Heart right ventricle (tissue), 16 donors: ENCODE results near the gene ERGIC1. TPM values are rescaled to one million over a fixed set of nuclear protein-coding genes. Genes with fewer than 3 reads are reported as not detected.

ENCODE experiments used
- ATAC-seq, 8 donors: fragments of 200-7000 bp; cut with Tn5 transposase; one replicate each; pipeline ENCODE4 v1.9.1; 2020; ENCODE audit warnings: mild to moderate bottlenecking in 8 of 8, moderate library complexity in 8 of 8, moderate number of reproducible peaks in 1 of 8
- DNase-seq, 2 donors: peaks; one replicate each; pipeline ENCODE4 v3.0.0-alpha.2; 2020
- H3K27ac ChIP-seq, 10 donors: fragments of 200-600 bp; sonication (generic) in 2 of 10; one replicate each; pipeline versions ENCODE4 v1.5.0 to v1.8.0; 2020 to 2022; ENCODE audit warnings: mild to moderate bottlenecking in 3 of 10
- H3K27me3 ChIP-seq, 7 donors: fragments of 200-600 bp; one replicate each; pipeline ENCODE4 v1.8.0; 2021 to 2022; ENCODE audit warnings: mild to moderate bottlenecking in 2 of 7
- H3K36me3 ChIP-seq, 9 donors: fragments of 200-600 bp; sonication (generic) in 1 of 9; one replicate each; pipeline versions ENCODE4 v1.5.0 to v1.8.0; 2020 to 2022; ENCODE audit warnings: mild to moderate bottlenecking in 2 of 9
- H3K4me1 ChIP-seq, 9 donors: fragments of 200-600 bp; sonication (generic) in 1 of 9; one replicate each; pipeline versions ENCODE4 v1.5.0 to v1.8.0; 2020 to 2022; ENCODE audit warnings: mild to moderate bottlenecking in 4 of 9
- H3K4me3 ChIP-seq, 10 donors: fragments of 200-600 bp; sonication (generic) in 2 of 10; one replicate each; pipeline versions ENCODE4 v1.5.0 to v1.8.0; 2020 to 2022; ENCODE audit warnings: mild to moderate bottlenecking in 7 of 10, moderate library complexity in 2 of 10
- H3K9me3 ChIP-seq, 11 donors: fragments of 200-600 bp in 10 of 11; sonication (generic) in 2 of 11; one replicate each; pipeline versions ENCODE4 v1.5.0 to v1.8.0; 2013 to 2022; ENCODE audit warnings: mild to moderate bottlenecking in 2 of 11, control low read depth in 1 of 11, moderate library complexity in 1 of 11
- WGBS, 2 donors: extraction: QIAGEN DNeasy Blood & Tissue Kit; methylation state at CpG; one replicate each; pipeline ENCODE4 v1.1.7; 2013; ENCODE audit warnings: inconsistent platforms in 1 of 2; 5-methylcytosine and 5-hydroxymethylcytosine counted together
- intact Hi-C, 10 donors: fragments of 100-400 bp; cut with DNase I; formaldehyde crosslinking; loops; one replicate each; pipeline versions ENCODE4 v1.11.1 to v1.14.2; 2022
- polyA plus RNA-seq, 2 donors: library from polyadenylated mRNA; stranded (reverse); fragments of 200-250 nt; gene quantifications; one replicate each; pipeline ENCODE4 v1.2.3, GENCODE V29; 2013
- total RNA-seq, 10 donors: library from RNA; stranded (reverse); fragmentation: NEBNext Ultra II Directional in 3 of 10; extraction: Animal tissue kit (Norgen Biotek cat#: 25700) in 3 of 10; gene quantifications; one replicate each; pipeline versions ENCODE4 v1.2.1 to v1.2.4, GENCODE V29; 2021 to 2023
- TF ChIP-seq, protein P1 (sequence below), 9 donors: fragments of 200-600 bp; sonication (generic) in 2 of 9; IDR thresholded peaks; one replicate each; pipeline versions ENCODE4 v1.5.0 to v1.8.0; 2021 to 2022; ENCODE audit warnings: antibody characterized with exemption in 9 of 9, mild to moderate bottlenecking in 5 of 9, moderate library complexity in 1 of 9
- donor health status: Arrhythmogenic right ventricular cardiomyopathy.
- donor health status: ischemic (EF 13 %, LVEDD 7.1; RV severe dilation, severe dysfunction).
- donor health status: healthy with polysubstance abuse.
- donor health status: DM: no; HTN: yes; CAD: no.
- donor health status: DM: no; HTN: no; CAD: no.
- donor health status: ischemic (EF 25% LVEDD 6.9; RV normal size, moderate dysfunction).
- donor health status: ischemic (EF 25% LVEDD 5.7; RV mildly dilated, moderate dysfunction).
- donor health status: healthy.
- donor health status: DM: yes; HTN: yes; CAD: no.
- donor health status: Ischemic cardiomyopathy.
- donor health status: ischemic (EF 35%, LVEDD 5.7; RV mildly dilated, moderate dysfunction).
- donor health status: nonischemic (EF 11% LVEDD 7.7; RV severe dilation, severe dysfunction).
- donor health status: DM: yes; HTN: yes; CAD: no.
- donor health status: PGD.
- donor health status: ischemic (EF 29% LVEDD 5.4; RV normal size, mild dysfunction).
- donor health status: nonischemic (EF 23%, LVEDD 6.1; RV moderate dilation, normal function).

The ERGIC1 gene
- total and polyA plus RNA-seq, 12 donors = 48.0 to 91.9 (median 72.5) TPM

DNA sequence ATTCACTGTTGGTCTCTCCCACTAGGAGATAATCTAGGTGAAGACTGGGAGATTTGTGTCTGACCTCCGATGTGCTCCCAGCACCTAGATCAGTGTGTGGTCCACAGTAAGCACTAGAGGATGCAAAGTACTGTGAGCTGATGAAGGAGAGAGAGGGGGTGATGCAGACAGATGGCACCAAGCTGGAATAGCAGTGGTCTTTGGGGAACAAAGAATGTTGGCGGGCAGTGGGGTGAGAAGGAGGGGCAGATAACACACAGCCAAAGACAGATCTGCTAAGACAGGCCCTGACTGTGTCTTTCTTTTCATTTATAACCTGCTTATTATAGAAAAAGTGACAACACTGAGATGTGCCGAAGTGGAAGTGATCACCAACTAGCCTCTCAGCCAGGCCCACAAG, 37.5 kb downstream of the ERGIC1 start:
- TF ChIP-seq, protein P1, sequence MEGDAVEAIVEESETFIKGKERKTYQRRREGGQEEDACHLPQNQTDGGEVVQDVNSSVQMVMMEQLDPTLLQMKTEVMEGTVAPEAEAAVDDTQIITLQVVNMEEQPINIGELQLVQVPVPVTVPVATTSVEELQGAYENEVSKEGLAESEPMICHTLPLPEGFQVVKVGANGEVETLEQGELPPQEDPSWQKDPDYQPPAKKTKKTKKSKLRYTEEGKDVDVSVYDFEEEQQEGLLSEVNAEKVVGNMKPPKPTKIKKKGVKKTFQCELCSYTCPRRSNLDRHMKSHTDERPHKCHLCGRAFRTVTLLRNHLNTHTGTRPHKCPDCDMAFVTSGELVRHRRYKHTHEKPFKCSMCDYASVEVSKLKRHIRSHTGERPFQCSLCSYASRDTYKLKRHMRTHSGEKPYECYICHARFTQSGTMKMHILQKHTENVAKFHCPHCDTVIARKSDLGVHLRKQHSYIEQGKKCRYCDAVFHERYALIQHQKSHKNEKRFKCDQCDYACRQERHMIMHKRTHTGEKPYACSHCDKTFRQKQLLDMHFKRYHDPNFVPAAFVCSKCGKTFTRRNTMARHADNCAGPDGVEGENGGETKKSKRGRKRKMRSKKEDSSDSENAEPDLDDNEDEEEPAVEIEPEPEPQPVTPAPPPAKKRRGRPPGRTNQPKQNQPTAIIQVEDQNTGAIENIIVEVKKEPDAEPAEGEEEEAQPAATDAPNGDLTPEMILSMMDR (IDR thresholded peaks at IDR 0.05) = no peak
- Histone ChIP-seq H3K27me3 (no peaks in the 10 kb centered on the region), H3K36me3 (no peaks in the 10 kb centered on the region), H3K9me3 (no peaks in the 10 kb centered on the region), H3K4me1 (peaks cover 57 to 98% (median 90%) of the 10 kb centered on the region in 9 donors), H3K4me3 (no peak overlapping the region), H3K27ac (peak overlapping the region; percentile 82 to 97 (median 92))
- intact Hi-C loops = loop anchor here in 3 of 10 donors (2.0 to 5.0 kb wide), 3 partner anchors 21 to 101 kb away; partner anchors contain the start of gene DUSP1 (in 2 of the 3)
- no peak for DNase-seq
- ATAC-seq = no peak
- 44 to 56% methylated on average over 3 of the region's 3 CpGs for WGBS, 2 donors

DNA sequence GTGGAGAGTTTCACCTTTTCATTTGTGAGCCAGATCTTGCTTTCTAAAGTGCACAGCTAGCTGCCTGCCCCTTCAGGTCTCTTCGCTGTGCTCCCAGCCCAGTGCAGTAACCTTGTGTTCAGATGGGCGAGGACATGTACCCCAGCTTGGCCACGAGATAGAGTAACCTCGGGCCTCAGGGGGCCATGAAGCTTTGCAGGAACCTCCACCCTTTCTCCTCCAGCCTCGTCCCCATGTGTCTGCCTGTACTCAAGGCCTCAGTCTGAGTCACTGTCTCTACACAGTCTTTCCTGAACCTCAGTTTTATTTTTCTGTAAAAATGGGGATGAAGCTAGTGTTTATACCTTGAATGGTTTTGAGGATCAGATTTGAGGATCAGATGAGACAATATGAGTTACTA, 37.9 kb downstream of the ERGIC1 start:
- intact Hi-C loops = loop anchor here in 4 of 10 donors (2.0 to 5.0 kb wide), 4 partner anchors 21 to 101 kb away; partner anchors contain the start of gene DUSP1 (in 2 of the 4)
- peaks cover 56 to 98% (median 86%) of the 10 kb centered on the region in 9 donors for H3K4me1 ChIP-seq
- ATAC-seq = no peak
- 35 to 36% methylated on average over 5 of the region's 5 CpGs for WGBS, 2 donors
- H3K27me3 ChIP-seq = no peaks in the 10 kb centered on the region
- H3K36me3 ChIP-seq = no peaks in the 10 kb centered on the region
- H3K27ac ChIP-seq = peak overlapping the region; percentile 82 to 97 (median 92)
- no peak overlapping the region for H3K4me3 ChIP-seq
- DNase-seq = no peak
- no peaks in the 10 kb centered on the region for H3K9me3 ChIP-seq
- TF ChIP-seq, protein P1 (IDR thresholded peaks at IDR 0.05) = no peak

DNA sequence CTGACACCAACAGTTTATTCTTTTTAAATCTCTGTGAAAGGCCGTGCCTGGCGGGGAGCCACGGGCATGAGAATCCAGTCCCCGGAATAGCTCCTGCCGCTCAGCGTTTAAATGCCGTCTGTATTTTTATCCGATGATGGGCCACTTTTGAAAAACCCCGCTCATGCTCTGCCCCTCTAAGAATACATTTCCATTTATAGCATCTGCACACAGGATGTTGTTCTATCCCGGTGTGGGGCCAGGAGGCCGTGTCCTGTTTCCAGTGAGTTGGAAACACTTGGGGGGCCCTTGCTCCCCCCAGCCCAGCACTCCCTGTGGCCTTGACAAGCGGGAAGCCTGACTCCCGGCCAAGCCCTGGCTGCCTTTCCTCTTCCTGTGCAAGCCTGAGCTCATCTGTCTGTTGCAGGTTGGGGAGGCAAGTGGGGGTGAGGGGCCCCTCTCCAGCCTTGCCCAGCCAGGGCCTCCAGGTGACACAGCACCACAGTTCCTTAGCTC, 39.0 kb downstream of the ERGIC1 start:
- ATAC-seq = peak; percentile 68 to 85 (median 83)
- TF ChIP-seq, protein P1 (IDR thresholded peaks at IDR 0.05) = peak in 3 of 9 donors; percentile 12 to 32 (median 32)
- Histone ChIP-seq H3K9me3 (no peaks in the 10 kb centered on the region), H3K27me3 (no peaks in the 10 kb centered on the region), H3K27ac (peak overlapping the region; percentile 82 to 97 (median 92)), H3K4me3 (peak overlapping the region in 3 of 10 donors; percentile 5 to 17 (median 15)), H3K4me1 (peaks cover 51 to 97% (median 83%) of the 10 kb centered on the region in 9 donors), H3K36me3 (no peaks in the 10 kb centered on the region)
- WGBS, 2 donors = 2 to 4% methylated on average over 13 of the region's 13 CpGs
- intact Hi-C loops = loop anchor here in 2 of 10 donors (2.0 to 5.0 kb wide), 2 partner anchors 32 to 101 kb away; partner anchors contain the start of gene DUSP1 (in 1 of the 2)
- peak; percentile 82 to 93 for DNase-seq

DNA sequence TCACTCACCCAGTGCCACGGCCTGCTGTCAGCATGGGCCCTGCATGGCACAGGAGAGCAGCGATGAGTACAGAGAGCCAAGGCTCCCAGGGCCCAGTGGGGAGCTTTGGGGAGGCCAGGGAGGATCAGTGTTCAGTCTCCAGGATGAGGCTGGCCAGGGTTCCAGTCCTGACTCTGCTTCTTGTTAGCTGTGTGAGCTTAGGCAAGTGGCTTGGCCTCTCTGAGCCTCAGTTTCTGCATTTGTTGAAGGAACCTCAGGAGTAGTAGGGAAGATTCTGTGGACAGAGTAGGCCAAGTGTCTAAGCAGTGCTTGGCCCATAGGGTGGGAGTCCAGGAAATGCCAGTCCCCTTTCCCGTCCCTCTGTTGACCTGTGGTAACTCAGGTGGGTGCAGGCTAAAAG, 39.5 kb downstream of the ERGIC1 start:
- H3K4me1 ChIP-seq = peaks cover 53 to 97% (median 83%) of the 10 kb centered on the region in 9 donors
- H3K27ac ChIP-seq = peak overlapping the region; percentile 82 to 97 (median 92)
- no peaks in the 10 kb centered on the region for H3K27me3 ChIP-seq
- H3K4me3 ChIP-seq = peak overlapping the region in 2 of 10 donors; percentile 5 to 17
- no peak for DNase-seq
- TF ChIP-seq, protein P1 (IDR thresholded peaks at IDR 0.05) = no peak
- no peaks in the 10 kb centered on the region for H3K36me3 ChIP-seq
- intact Hi-C loops = loop anchor here in 2 of 10 donors (2.0 to 5.0 kb wide), 2 partner anchors 31 to 101 kb away; partner anchors contain the start of gene DUSP1 (in 1 of the 2)
- 59 to 60% methylated on average over 3 of the region's 3 CpGs for WGBS, 2 donors
- H3K9me3 ChIP-seq = no peaks in the 10 kb centered on the region
- no peak for ATAC-seq
